Erythroblast (primary cell): Measurements from ENCODE around the gene MSX1.

Experiments used
- GATA1 ChIP-seq: IDR thresholded peaks from 2 replicates; pipeline ENCODE4 v1.6.1; 2011; ENCODE audit warnings: low read depth, mild to moderate bottlenecking, control low read depth, low read length, moderate library complexity
- POLR2A ChIP-seq: IDR thresholded peaks from 2 replicates; pipeline ENCODE4 v1.6.1; 2011; ENCODE audit warnings: mild to moderate bottlenecking, low read length

DNA sequence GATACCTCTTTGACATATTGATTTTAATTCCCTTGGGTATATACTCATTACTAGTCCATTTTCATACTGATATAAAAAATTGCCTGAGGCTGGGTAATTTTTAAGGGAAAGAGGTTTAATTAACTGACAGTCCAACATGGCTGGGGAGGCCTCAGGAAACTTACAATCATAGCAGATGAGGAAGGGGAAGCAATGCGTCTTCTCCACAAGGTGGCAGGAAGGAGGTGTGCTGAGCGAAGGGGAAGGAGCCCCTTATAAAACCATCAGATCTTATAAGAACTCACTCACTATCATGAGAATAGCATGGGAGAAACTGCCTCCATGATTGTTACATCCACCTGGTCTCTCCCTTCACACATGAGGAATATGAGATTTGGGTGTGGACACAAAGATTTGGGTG is 42.4 kb downstream of the MSX1 start:
- TF ChIP-seq POLR2A (no peak), GATA1 (no peak)
